ENCODE results near the gene PGBD5.

The PGBD5 gene

DNA sequence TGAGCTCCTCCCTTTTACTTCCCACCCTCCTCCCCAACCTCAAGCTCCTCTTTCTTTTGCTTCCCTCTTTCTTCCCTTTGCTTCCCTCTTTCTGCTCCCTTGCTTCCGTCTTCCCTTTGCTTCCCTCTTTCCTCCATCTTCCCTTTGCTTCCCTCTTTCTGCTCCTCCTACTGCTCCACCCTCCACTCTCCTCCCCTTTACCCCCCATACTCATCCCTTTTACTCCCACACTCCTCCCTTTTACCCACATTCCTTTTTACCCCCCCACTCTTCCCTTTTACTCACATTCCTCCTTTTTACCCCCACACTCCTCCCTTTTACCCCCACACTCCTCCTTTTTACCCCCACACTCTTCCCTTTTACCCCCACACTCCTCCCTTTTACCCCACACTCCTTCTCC, 30.2 kb downstream of the PGBD5 start:
- TF ChIP-seq, protein P1, sequence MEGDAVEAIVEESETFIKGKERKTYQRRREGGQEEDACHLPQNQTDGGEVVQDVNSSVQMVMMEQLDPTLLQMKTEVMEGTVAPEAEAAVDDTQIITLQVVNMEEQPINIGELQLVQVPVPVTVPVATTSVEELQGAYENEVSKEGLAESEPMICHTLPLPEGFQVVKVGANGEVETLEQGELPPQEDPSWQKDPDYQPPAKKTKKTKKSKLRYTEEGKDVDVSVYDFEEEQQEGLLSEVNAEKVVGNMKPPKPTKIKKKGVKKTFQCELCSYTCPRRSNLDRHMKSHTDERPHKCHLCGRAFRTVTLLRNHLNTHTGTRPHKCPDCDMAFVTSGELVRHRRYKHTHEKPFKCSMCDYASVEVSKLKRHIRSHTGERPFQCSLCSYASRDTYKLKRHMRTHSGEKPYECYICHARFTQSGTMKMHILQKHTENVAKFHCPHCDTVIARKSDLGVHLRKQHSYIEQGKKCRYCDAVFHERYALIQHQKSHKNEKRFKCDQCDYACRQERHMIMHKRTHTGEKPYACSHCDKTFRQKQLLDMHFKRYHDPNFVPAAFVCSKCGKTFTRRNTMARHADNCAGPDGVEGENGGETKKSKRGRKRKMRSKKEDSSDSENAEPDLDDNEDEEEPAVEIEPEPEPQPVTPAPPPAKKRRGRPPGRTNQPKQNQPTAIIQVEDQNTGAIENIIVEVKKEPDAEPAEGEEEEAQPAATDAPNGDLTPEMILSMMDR (IDR thresholded peaks at IDR 0.05; ENCODE audit: insufficient read depth, missing control alignments): no peak
- DNase-seq (ENCODE audit: insufficient read length, low spot score): no peak
- no peak for FAIRE-seq

DNA sequence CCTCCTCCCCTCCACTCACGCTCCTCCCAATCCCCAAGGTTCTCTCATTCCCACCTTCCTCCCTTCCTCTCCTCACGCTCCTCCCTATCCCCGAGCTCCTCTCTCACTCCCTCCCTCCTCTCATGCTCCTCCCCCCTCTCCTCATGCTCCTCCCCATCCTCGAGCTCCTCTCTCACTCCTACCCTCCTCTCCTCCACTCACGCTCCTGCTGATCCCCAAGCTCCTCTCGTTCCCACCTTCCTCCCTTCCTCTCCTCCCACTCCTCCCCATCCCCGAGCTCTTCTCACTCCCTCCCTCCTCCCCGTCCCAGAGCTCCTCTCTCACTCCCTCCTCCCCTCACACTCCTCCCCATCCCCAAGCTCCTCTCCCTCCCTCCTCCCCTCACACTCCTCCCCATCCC, 31.4 kb downstream of the PGBD5 start:
- no peak for FAIRE-seq
- DNase-seq (ENCODE audit: insufficient read length, low spot score): no peak

DNA sequence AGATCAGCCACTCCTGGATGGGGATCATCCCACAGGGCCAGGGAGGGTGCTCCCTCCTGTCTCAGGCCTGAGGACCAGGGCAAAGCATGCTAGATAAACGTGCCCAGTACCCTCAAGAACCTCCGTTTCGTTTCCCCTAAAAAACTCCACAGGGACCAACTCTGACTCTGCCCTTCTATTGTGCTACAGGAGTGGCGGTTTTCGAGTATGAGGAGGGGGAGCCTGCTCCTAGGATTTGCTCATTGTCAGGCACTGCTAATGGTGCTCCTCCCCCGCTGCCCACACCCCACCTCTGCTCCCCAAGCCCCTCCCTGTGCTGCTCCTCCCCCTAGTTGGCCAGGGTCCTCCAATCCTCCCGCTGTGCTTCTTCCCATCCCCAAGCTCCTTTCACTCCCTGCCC, 32.0 kb downstream of the PGBD5 start:
- FAIRE-seq (no peak), DNase-seq (ENCODE audit: insufficient read length, low spot score) (no peak)
- TF ChIP-seq, protein P1 (IDR thresholded peaks at IDR 0.05; ENCODE audit: insufficient read depth, missing control alignments): no peak

More for the DNA sequence above, 31.4 kb downstream of the PGBD5 start:
- TF ChIP-seq, protein P1 (IDR thresholded peaks at IDR 0.05; ENCODE audit: insufficient read depth, missing control alignments): no peak

DNA sequence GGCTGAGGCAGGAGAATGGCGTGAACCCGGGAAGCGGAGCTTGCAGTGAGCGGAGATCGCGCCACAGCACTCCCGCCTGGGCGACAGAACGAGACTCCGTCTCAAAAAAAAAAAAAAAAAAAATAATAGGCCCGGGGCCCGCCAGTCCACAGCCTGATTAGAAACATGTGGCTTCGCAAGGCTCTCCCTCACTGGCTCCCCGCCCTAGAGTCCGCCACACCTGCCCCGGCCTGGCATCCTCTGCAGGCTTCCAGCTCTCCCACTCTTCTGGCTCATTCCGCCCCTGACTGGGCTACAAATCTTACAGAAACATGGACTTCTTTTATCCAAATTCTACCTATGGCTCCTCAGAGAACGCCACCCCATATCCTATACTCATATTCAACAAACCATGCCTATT, 32.4 kb downstream of the PGBD5 start:
- TF ChIP-seq, protein P1 (IDR thresholded peaks at IDR 0.05; ENCODE audit: insufficient read depth, missing control alignments): no peak
- DNase-seq (ENCODE audit: insufficient read length, low spot score) (no peak), FAIRE-seq (no peak)

DNA sequence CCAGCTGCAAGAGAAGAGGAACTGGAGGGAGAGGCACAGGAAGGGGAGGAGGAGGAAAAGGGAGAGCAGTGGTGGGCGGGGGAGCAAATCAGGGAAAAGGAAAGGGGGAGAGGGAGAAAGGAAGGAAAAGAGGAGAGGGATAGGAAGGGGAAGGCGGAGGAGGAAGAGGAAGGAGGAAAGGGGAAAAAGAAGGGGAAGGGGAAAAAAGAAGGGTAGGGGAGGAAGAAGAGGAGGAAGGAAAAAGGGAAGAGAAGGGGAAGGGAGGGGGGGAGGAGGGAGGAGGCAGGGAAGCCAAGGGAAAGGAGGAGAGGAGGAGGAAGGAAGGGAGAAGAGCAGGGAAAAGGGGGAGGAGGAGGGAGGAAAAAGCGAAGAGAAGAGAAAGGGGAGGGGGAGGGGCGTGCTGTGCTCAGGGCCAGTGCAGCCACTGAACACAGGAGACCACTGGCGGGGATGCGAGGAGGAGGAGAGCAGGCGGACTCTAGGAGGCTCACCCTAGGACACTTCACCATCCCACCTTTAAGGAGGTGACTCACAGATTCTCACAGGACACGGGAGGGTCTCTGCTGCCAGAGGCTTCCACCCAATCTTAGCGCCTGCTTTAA, 33.1 kb downstream of the PGBD5 start:
- DNase-seq (ENCODE audit: insufficient read length, low spot score): no peak
- TF ChIP-seq, protein P1 (IDR thresholded peaks at IDR 0.05; ENCODE audit: insufficient read depth, missing control alignments): no peak
- no peak for FAIRE-seq

DNA sequence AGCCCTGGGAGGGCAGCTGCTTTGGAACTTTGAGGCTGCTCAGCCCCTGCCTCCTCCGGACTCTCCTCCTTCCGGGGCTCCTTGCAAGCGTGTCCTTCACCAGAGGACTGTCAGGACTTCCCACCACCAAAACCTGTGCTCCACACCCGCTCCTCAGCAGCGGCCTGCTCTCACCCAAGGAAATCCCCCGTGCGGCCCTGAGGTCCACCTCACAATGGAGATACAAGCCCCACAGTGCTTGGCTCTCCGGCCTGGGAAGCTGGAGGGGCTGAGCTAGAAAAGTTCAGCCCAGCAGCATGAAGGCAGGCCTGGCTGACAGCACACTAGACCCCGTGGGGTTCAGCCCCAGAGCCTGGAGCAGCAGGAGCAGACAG, 33.6 kb downstream of the PGBD5 start:
- TF ChIP-seq, protein P1 (IDR thresholded peaks at IDR 0.05; ENCODE audit: insufficient read depth, missing control alignments): no peak
- FAIRE-seq (no peak), DNase-seq (ENCODE audit: insufficient read length, low spot score) (no peak)

DNA sequence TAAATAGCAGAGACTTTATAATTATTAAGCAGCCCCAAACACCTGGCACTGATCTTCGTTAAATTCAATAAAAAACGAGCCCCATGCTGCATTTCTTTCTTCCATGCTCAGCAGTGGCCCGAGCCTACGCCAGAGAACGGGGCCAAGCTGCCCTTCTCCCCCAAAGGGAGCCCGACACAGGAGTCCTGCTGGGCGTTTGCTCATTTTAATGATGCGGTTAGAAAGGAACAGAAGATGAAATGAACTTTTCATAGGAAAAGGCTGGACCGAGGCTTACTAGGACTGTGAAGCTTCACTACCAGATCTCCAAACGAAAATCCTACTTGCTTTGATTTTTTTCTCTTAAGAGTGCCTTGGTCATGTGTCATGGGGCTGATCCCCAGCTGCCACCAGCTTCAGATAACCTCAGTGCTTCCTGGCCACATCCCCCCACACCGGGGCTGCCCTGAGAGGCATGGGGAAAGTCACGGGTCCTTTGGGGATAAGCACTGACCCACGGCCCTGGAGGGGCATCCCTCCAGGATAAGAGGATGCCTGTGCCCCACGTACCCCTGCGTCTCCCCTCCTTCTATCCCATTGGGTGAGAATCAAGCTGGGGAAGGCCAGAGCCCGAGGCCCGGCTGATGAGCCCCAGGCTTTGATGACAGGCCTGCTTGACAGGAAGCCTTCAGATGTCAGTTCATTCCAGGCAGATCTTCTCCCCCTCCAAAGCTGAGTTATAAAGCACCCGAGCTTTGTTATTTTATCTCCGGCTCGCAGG, 34.2 kb downstream of the PGBD5 start:
- TF ChIP-seq, protein P1 (IDR thresholded peaks at IDR 0.05; ENCODE audit: insufficient read depth, missing control alignments): no peak
- DNase-seq (ENCODE audit: insufficient read length, low spot score) (no peak), FAIRE-seq (no peak)
